Activated naive CD8-positive, alpha-beta T cell treated with anti-CD3 and anti-CD28 coated beads, Interleukin-2, amount 10 ng/mL, durations not matched to agents 7 days and 5 days (primary cell): ENCODE measurements around the gene PTPRJ. TPM values are rescaled to one million over a fixed set of nuclear protein-coding genes. Genes with fewer than 3 reads are reported as not detected.

Source experiments
- ATAC-seq: fragments of 150-1000 bp; cut with Tn5 transposase; one replicate; pipeline ENCODE4 v1.10.0; 2021; ENCODE audit warnings: low read depth, moderate library complexity
- POLR2A ChIA-PET: fragments of 350-600 bp; sonication (Branson Sonifier 250); formaldehyde crosslinking; loops from one replicate; lab custom pipeline; 2021; ENCODE audit warnings: antibody characterized with exemption; lab: Charles Lee
- DNase-seq: peaks from one replicate; pipeline ENCODE4 v3.0.0; 2021
- H3K27ac Mint-ChIP-seq: one replicate; pipeline ENCODE4 v1.8.0; 2022; ENCODE audit warnings: mild to moderate bottlenecking, mixed read lengths
- H3K27me3 Mint-ChIP-seq: one replicate; pipeline ENCODE4 v1.8.0; 2022; ENCODE audit warnings: mild to moderate bottlenecking, moderate library complexity, mixed read lengths
- H3K36me3 Mint-ChIP-seq: one replicate; pipeline ENCODE4 v1.8.0; 2021; ENCODE audit warnings: mild to moderate bottlenecking, mixed read lengths
- H3K4me1 Mint-ChIP-seq: one replicate; pipeline ENCODE4 v1.8.0; 2021; ENCODE audit warnings: mixed read lengths
- H3K4me3 Mint-ChIP-seq: one replicate; pipeline ENCODE4 v1.8.0; 2022; ENCODE audit warnings: mild to moderate bottlenecking, moderate library complexity, mixed read lengths
- H3K9me3 Mint-ChIP-seq: one replicate; pipeline ENCODE4 v1.8.0; 2021; ENCODE audit warnings: mixed read lengths
- total RNA-seq, 2 experiments: library from RNA; stranded (reverse); gene quantifications; one replicate each; pipeline ENCODE4 v1.2.3, GENCODE V29; 2021

Gene PTPRJ
- total RNA-seq, 2 experiments from 2014 or later, result 51.5 to 53.5 TPM

- H3K9me3 Mint-ChIP-seq, result no peaks in the 10 kb centered on the region
- H3K4me1 Mint-ChIP-seq, result peaks cover 28% of the 10 kb centered on the region
- POLR2A ChIA-PET, result interaction anchor here (0.7 to 1.0 kb wide), 3 partner anchors 9 to 62 kb away, joined by 3 to 4 read pairs (median 3); partner anchors contain the start of gene PTPRJ
- H3K27me3 Mint-ChIP-seq, result no peaks in the 10 kb centered on the region
- peaks cover 17% of the 10 kb centered on the region for H3K36me3 Mint-ChIP-seq
- no peak overlapping the region for H3K4me3 Mint-ChIP-seq
- no peak for DNase-seq
- H3K27ac Mint-ChIP-seq, result no peak overlapping the region
- ATAC-seq, result no peak
Observed at GRCh38 chr11:47992959-47993820, 12.8 kb downstream of the PTPRJ start.

GRCh38 chr11:47994417-47994816 is 14.1 kb downstream of the PTPRJ start:
- DNase-seq (no peak), ATAC-seq (no peak)
- H3K4me3 Mint-ChIP-seq, result no peak overlapping the region
- H3K27me3 Mint-ChIP-seq, result no peaks in the 10 kb centered on the region
- no peaks in the 10 kb centered on the region for H3K9me3 Mint-ChIP-seq
- H3K4me1 Mint-ChIP-seq, result peaks cover 35% of the 10 kb centered on the region
- peaks cover 19% of the 10 kb centered on the region for H3K36me3 Mint-ChIP-seq
- POLR2A ChIA-PET, result interaction anchor here (1.7 kb wide), 1 partner anchor 11 kb away, joined by 6 read pairs; no protein-coding TSS in a partner anchor
- no peak overlapping the region for H3K27ac Mint-ChIP-seq

- DNase-seq, result no peak
- POLR2A ChIA-PET, result interaction anchor here (1.7 kb wide), 1 partner anchor 12 kb away, joined by 6 read pairs; no protein-coding TSS in a partner anchor
- no peak for ATAC-seq
- H3K36me3 Mint-ChIP-seq, result peaks cover 14% of the 10 kb centered on the region
- H3K4me3 Mint-ChIP-seq, result no peak overlapping the region
- no peak overlapping the region for H3K27ac Mint-ChIP-seq
- H3K27me3 Mint-ChIP-seq, result no peaks in the 10 kb centered on the region
- H3K4me1 Mint-ChIP-seq, result peaks cover 35% of the 10 kb centered on the region
- H3K9me3 Mint-ChIP-seq, result no peaks in the 10 kb centered on the region
Observed at GRCh38 chr11:47995360-47995769, 15.0 kb downstream of the PTPRJ start.

- ATAC-seq (no peak), DNase-seq (no peak)
- Mint-ChIP-seq H3K27ac (no peak overlapping the region), H3K27me3 (no peaks in the 10 kb centered on the region), H3K9me3 (no peaks in the 10 kb centered on the region), H3K4me1 (peaks cover 42% of the 10 kb centered on the region), H3K4me3 (no peak overlapping the region), H3K36me3 (peaks cover 14% of the 10 kb centered on the region)
- POLR2A ChIA-PET, result interaction anchor here (1.0 to 1.8 kb wide), 2 partner anchors 16 to 112 kb away, joined by 3 to 5 read pairs; no protein-coding TSS in a partner anchor
Observed at GRCh38 chr11:47997063-47998053, 17.0 kb downstream of the PTPRJ start.

- POLR2A ChIA-PET, result interaction anchor here (0.6 to 1.8 kb wide), 4 partner anchors 15 to 111 kb away, joined by 3 to 5 read pairs (median 3); partner anchors contain the start of gene PTPRJ
- H3K27me3 Mint-ChIP-seq, result no peaks in the 10 kb centered on the region
- peaks cover 44% of the 10 kb centered on the region for H3K4me1 Mint-ChIP-seq
- H3K27ac Mint-ChIP-seq, result peak overlapping the region; percentile 97
- no peaks in the 10 kb centered on the region for H3K9me3 Mint-ChIP-seq
- no peak for ATAC-seq
- H3K36me3 Mint-ChIP-seq, result peaks cover 14% of the 10 kb centered on the region
- no peak for DNase-seq
- no peak overlapping the region for H3K4me3 Mint-ChIP-seq
Observed at GRCh38 chr11:47998345-47998732, 18.0 kb downstream of the PTPRJ start.

GRCh38 chr11:47998733-47999359 is 18.5 kb downstream of the PTPRJ start:
- peak overlapping the region; percentile 97 for H3K27ac Mint-ChIP-seq
- no peaks in the 10 kb centered on the region for H3K9me3 Mint-ChIP-seq
- no peak overlapping the region for H3K4me3 Mint-ChIP-seq
- no peaks in the 10 kb centered on the region for H3K27me3 Mint-ChIP-seq
- H3K36me3 Mint-ChIP-seq, result peaks cover 14% of the 10 kb centered on the region
- ATAC-seq (no peak), DNase-seq (no peak)
- H3K4me1 Mint-ChIP-seq, result peaks cover 44% of the 10 kb centered on the region
- POLR2A ChIA-PET, result interaction anchor here (0.6 to 1.8 kb wide), 3 partner anchors 14 to 48 kb away, joined by 3 to 5 read pairs (median 3); partner anchors contain the start of gene PTPRJ

GRCh38 chr11:48000432-48000831 is 20.1 kb downstream of the PTPRJ start:
- peak overlapping the region; percentile 35 for H3K4me3 Mint-ChIP-seq
- H3K4me1 Mint-ChIP-seq, result peaks cover 52% of the 10 kb centered on the region
- H3K9me3 Mint-ChIP-seq, result no peaks in the 10 kb centered on the region
- no peak for ATAC-seq
- H3K27me3 Mint-ChIP-seq, result no peaks in the 10 kb centered on the region
- DNase-seq, result no peak
- POLR2A ChIA-PET, result interaction anchor here (0.6 to 4.1 kb wide), 8 partner anchors 8 to 60 kb away, joined by 3 to 58 read pairs (median 6); partner anchors contain the start of gene PTPRJ
- H3K27ac Mint-ChIP-seq, result peak overlapping the region; percentile 97
- peaks cover 14% of the 10 kb centered on the region for H3K36me3 Mint-ChIP-seq

GRCh38 chr11:48001438-48002021 is 21.2 kb downstream of the PTPRJ start:
- peak overlapping the region; percentile 80 for H3K4me3 Mint-ChIP-seq
- peak overlapping the region; percentile 97 for H3K27ac Mint-ChIP-seq
- no peaks in the 10 kb centered on the region for H3K27me3 Mint-ChIP-seq
- POLR2A ChIA-PET, result interaction anchor here (0.6 to 4.1 kb wide), 22 partner anchors 8 to 153 kb away, joined by 3 to 58 read pairs (median 4); partner anchors contain the start of genes NUP160 and PTPRJ
- ATAC-seq (peak; percentile 96), DNase-seq (peak; percentile 72)
- peaks cover 14% of the 10 kb centered on the region for H3K36me3 Mint-ChIP-seq
- no peaks in the 10 kb centered on the region for H3K9me3 Mint-ChIP-seq
- peaks cover 63% of the 10 kb centered on the region for H3K4me1 Mint-ChIP-seq

GRCh38 chr11:48002561-48002960 is 22.2 kb downstream of the PTPRJ start:
- ATAC-seq, result no peak
- POLR2A ChIA-PET, result interaction anchor here (0.7 to 4.1 kb wide), 10 partner anchors 9 to 475 kb away, joined by 3 to 58 read pairs (median 5); no protein-coding TSS in a partner anchor
- DNase-seq, result no peak
- H3K9me3 Mint-ChIP-seq, result no peaks in the 10 kb centered on the region
- H3K27ac Mint-ChIP-seq, result peak overlapping the region; percentile 97
- peaks cover 68% of the 10 kb centered on the region for H3K4me1 Mint-ChIP-seq
- H3K36me3 Mint-ChIP-seq, result peaks cover 14% of the 10 kb centered on the region
- no peaks in the 10 kb centered on the region for H3K27me3 Mint-ChIP-seq
- H3K4me3 Mint-ChIP-seq, result peak overlapping the region; percentile 80

- Mint-ChIP-seq H3K4me1 (peaks cover 69% of the 10 kb centered on the region), H3K4me3 (peak overlapping the region; percentile 69), H3K9me3 (no peaks in the 10 kb centered on the region), H3K27ac (peak overlapping the region; percentile 89), H3K36me3 (peaks cover 11% of the 10 kb centered on the region), H3K27me3 (no peaks in the 10 kb centered on the region)
- ATAC-seq, result no peak
- POLR2A ChIA-PET, result interaction anchor here (0.8 to 4.3 kb wide), 4 partner anchors 9 to 53 kb away, joined by 3 to 30 read pairs (median 4); no protein-coding TSS in a partner anchor
- no peak for DNase-seq
Observed at GRCh38 chr11:48003926-48004325, 23.6 kb downstream of the PTPRJ start.

GRCh38 chr11:48004456-48004855 is 24.1 kb downstream of the PTPRJ start:
- Mint-ChIP-seq H3K4me3 (peak overlapping the region; percentile 69), H3K36me3 (peaks cover 8% of the 10 kb centered on the region), H3K9me3 (no peaks in the 10 kb centered on the region), H3K27ac (peak overlapping the region; percentile 89), H3K27me3 (no peaks in the 10 kb centered on the region), H3K4me1 (peaks cover 66% of the 10 kb centered on the region)
- POLR2A ChIA-PET, result interaction anchor here (0.8 to 4.3 kb wide), 5 partner anchors 8 to 54 kb away, joined by 3 to 30 read pairs (median 3); no protein-coding TSS in a partner anchor
- ATAC-seq, result no peak
- DNase-seq, result no peak
